H9 (cell line): ENCODE measurements around the gene THSD4. TPM values are rescaled to one million over a fixed set of nuclear protein-coding genes. Genes with fewer than 3 reads are reported as not detected.

Experiments used
- DNase-seq: peaks from one replicate; pipeline ENCODE4 v3.0.0-alpha.2; 2017
- H2AFZ ChIP-seq: one replicate; pipeline ENCODE4 v1.6.1; 2013; ENCODE audit warnings: mild to moderate bottlenecking, low read length, control low read depth, moderate library complexity
- H2AK5ac ChIP-seq: 2 replicates; pipeline ENCODE4 v1.6.1; 2013; ENCODE audit warnings: low read length, control low read depth, mixed read lengths; ENCODE audit not compliant: insufficient read length
- H2BK120ac ChIP-seq: one replicate; pipeline ENCODE4 v1.6.1; 2013; ENCODE audit warnings: low read depth, mild to moderate bottlenecking, low read length, control low read depth, inconsistent platforms; ENCODE audit not compliant: poor library complexity, severe bottlenecking
- H2BK12ac ChIP-seq: 2 replicates; pipeline ENCODE4 v1.6.1; 2013; ENCODE audit warnings: low read length, control low read depth, mixed read lengths, low read depth; ENCODE audit not compliant: insufficient read length
- H2BK15ac ChIP-seq: 2 replicates; pipeline ENCODE4 v1.6.1; 2013; ENCODE audit warnings: low read depth, low read length, control low read depth
- H2BK20ac ChIP-seq: one replicate; pipeline ENCODE4 v1.6.1; 2013; ENCODE audit warnings: low read depth, mild to moderate bottlenecking, low read length, control low read depth, inconsistent platforms; ENCODE audit not compliant: poor library complexity, severe bottlenecking
- H2BK5ac ChIP-seq: 2 replicates; pipeline ENCODE4 v1.6.1; 2013; ENCODE audit warnings: low read length, control low read depth, mixed read lengths; ENCODE audit not compliant: insufficient read length
- H3K14ac ChIP-seq: 2 replicates; pipeline ENCODE4 v1.6.1; 2013; ENCODE audit warnings: low read length, control low read depth; ENCODE audit not compliant: insufficient read depth
- H3K18ac ChIP-seq: 2 replicates; pipeline ENCODE4 v1.6.1; 2013; ENCODE audit warnings: low read depth, mild to moderate bottlenecking, mixed read lengths, low read length, control low read depth; ENCODE audit not compliant: insufficient read length
- H3K23ac ChIP-seq: 2 replicates; pipeline ENCODE4 v1.6.1; 2013; ENCODE audit warnings: low read length, control low read depth, mixed read lengths, low read depth; ENCODE audit not compliant: insufficient read length
- H3K23me2 ChIP-seq: 2 replicates; pipeline ENCODE4 v1.6.1; 2013; ENCODE audit warnings: low read depth, mild to moderate bottlenecking, mixed read lengths, low read length, control low read depth; ENCODE audit not compliant: insufficient read length, poor library complexity, severe bottlenecking
- H3K27ac ChIP-seq: 2 replicates; pipeline ENCODE4 v1.5.1; 2013; ENCODE audit warnings: low read length, control low read depth, mixed read lengths, low read depth; ENCODE audit not compliant: insufficient read length
- H3K27me3 ChIP-seq: 2 replicates; pipeline ENCODE4 v1.6.1; 2013; ENCODE audit warnings: low read length, control low read depth, inconsistent platforms; ENCODE audit not compliant: insufficient read depth
- H3K4ac ChIP-seq: 2 replicates; pipeline ENCODE4 v1.6.1; 2013; ENCODE audit warnings: low read depth, mild to moderate bottlenecking, control low read depth, inconsistent platforms, low read length, moderate library complexity
- H3K4me1 ChIP-seq: 2 replicates; pipeline ENCODE4 v1.6.1; 2013; ENCODE audit warnings: low read length, control low read depth, inconsistent platforms; ENCODE audit not compliant: insufficient read depth
- H3K4me2 ChIP-seq: 2 replicates; pipeline ENCODE4 v1.6.1; 2013; ENCODE audit warnings: low read length, control low read depth, mixed read lengths; ENCODE audit not compliant: insufficient read length, insufficient read depth
- H3K56ac ChIP-seq: 2 replicates; pipeline ENCODE4 v1.6.1; 2013; ENCODE audit warnings: low read depth, mild to moderate bottlenecking, mixed read lengths, low read length, control low read depth; ENCODE audit not compliant: insufficient read length
- H3K79me1 ChIP-seq: 2 replicates; pipeline ENCODE4 v1.6.1; 2013; ENCODE audit warnings: low read depth, mild to moderate bottlenecking, moderate library complexity, low read length, control low read depth, inconsistent platforms; ENCODE audit not compliant: insufficient read depth, poor library complexity, severe bottlenecking
- H3K79me2 ChIP-seq: 2 replicates; pipeline ENCODE4 v1.6.1; 2013; ENCODE audit warnings: low read length, control low read depth, inconsistent platforms; ENCODE audit not compliant: insufficient read depth
- H3K9ac ChIP-seq: 2 replicates; pipeline ENCODE4 v1.6.1; 2013; ENCODE audit warnings: low read length, control low read depth, mixed read lengths; ENCODE audit not compliant: insufficient read length; ENCODE audit errors: extremely low read depth
- H3K9me3 ChIP-seq: one replicate; pipeline ENCODE4 v1.6.1; 2013; ENCODE audit warnings: low read depth, low read length, inconsistent platforms; ENCODE audit not compliant: control insufficient read depth
- H3T11ph ChIP-seq: one replicate; pipeline ENCODE4 v1.6.1; 2013; ENCODE audit warnings: mild to moderate bottlenecking, low read length, control low read depth, inconsistent platforms
- H4K20me1 ChIP-seq: one replicate; pipeline ENCODE4 v1.6.1; 2013; ENCODE audit not compliant: control insufficient read depth, insufficient read length, insufficient read depth
- H4K5ac ChIP-seq: 2 replicates; pipeline ENCODE4 v1.6.1; 2013; ENCODE audit warnings: low read depth, mild to moderate bottlenecking, mixed read lengths, low read length, control low read depth; ENCODE audit not compliant: insufficient read length
- H4K8ac ChIP-seq: replicated peaks from 2 replicates; pipeline ENCODE4 v1.6.1; 2013; ENCODE audit warnings: low read length, control low read depth, mixed read lengths, low read depth; ENCODE audit not compliant: insufficient read length
- H4K91ac ChIP-seq: 2 replicates; pipeline ENCODE4 v1.6.1; 2013; ENCODE audit warnings: low read depth, mild to moderate bottlenecking, moderate library complexity, mixed read lengths, low read length, control low read depth; ENCODE audit not compliant: insufficient read length
- H3K27ac Mint-ChIP-seq, 3 experiments: 2 replicates in 2 of 3; 3 replicates in 1 of 3; pipeline ENCODE4 v1.8.0; 2020 to 2021; ENCODE audit warnings: mixed read lengths in 3 of 3, mild to moderate bottlenecking in 1 of 3, moderate library complexity in 1 of 3
- H3K27me3 Mint-ChIP-seq: 2 replicates; pipeline ENCODE4 v1.8.0; 2021; ENCODE audit warnings: low read depth, mild to moderate bottlenecking, moderate library complexity, mixed read lengths
- H3K36me3 Mint-ChIP-seq, 3 experiments: 2 replicates in 2 of 3; 3 replicates in 1 of 3; pipeline ENCODE4 v1.8.0; 2020 to 2021; ENCODE audit warnings: low read depth in 3 of 3, mixed read lengths in 3 of 3; ENCODE audit not compliant: insufficient read depth in 1 of 3
- H3K4me1 Mint-ChIP-seq, 2 experiments: 2 replicates each; pipeline ENCODE4 v1.8.0; 2020; ENCODE audit warnings: mixed read lengths in 2 of 2
- H3K4me3 Mint-ChIP-seq, 2 experiments: 2 replicates in 1 of 2; 3 replicates in 1 of 2; pipeline ENCODE4 v1.8.0; 2020 to 2021; ENCODE audit warnings: mild to moderate bottlenecking in 2 of 2, mixed read lengths in 2 of 2, moderate library complexity in 1 of 2
- H3K9me3 Mint-ChIP-seq, 2 experiments: 2 replicates in 1 of 2; 3 replicates in 1 of 2; pipeline ENCODE4 v1.8.0; 2020; ENCODE audit warnings: mild to moderate bottlenecking in 2 of 2, mixed read lengths in 2 of 2, moderate library complexity in 1 of 2
- whole genome bisulfite sequencing: extraction: QIAGEN DNeasy Blood & Tissue Kit; methylation state at CpG from one replicate; pipeline ENCODE4 v1.1.7; 2013; ENCODE audit warnings: missing lambda C conversion rate, low lambda C conversion rate, mixed read lengths; ENCODE audit not compliant: insufficient read length; ENCODE audit errors: extremely low coverage; 5-methylcytosine and 5-hydroxymethylcytosine counted together
- total RNA-seq: library from RNA; stranded (reverse); gene quantifications from 2 replicates; pipeline ENCODE4 v1.2.1, GENCODE V29; 2021
- TF ChIP-seq, protein P1 (sequence below): fragments of 200-600 bp; sonication (generic); conservative IDR thresholded peaks from 3 replicates; pipeline ENCODE4 v1.8.0; 2021; ENCODE audit warnings: antibody characterized with exemption, mild to moderate bottlenecking

THSD4 gene
- total RNA-seq, 1 experiment from 2014 or later: 5.5 TPM

DNA sequence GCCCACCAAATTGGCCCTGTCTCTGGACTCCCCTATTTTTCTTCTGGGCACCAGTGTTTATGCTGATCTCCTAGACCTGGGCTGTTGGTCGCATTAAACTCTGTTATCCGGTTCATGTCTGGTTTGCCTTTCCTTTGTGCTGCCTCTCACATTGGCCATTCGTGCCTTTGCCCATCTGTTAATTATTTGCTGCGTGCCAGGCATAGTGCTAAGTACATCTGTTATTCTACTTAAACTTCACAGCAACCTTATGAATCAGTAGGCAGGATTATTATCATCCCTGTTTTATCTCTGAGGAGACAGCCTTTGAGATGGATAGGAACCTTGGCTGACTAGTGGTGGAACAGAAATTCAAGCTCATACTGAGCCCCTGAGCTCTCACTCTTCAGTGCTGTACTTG lies 76.0 kb downstream of the THSD4 start:
- Histone ChIP-seq H3K27ac (no peak overlapping the region), H3K79me2 (no peaks in the 10 kb centered on the region), H2BK15ac (no peak overlapping the region), H2AFZ (no peak overlapping the region), H3K4me1 (peaks cover 14% of the 10 kb centered on the region; the same call in 1 of the 2 replicates), H2AK5ac (no peak overlapping the region), H4K5ac (no peak overlapping the region), H3T11ph (no peak overlapping the region), H3K23me2 (no peaks in the 10 kb centered on the region), H3K4me2 (no peak overlapping the region), H2BK20ac (no peak overlapping the region), H3K4ac (no peak overlapping the region), H3K56ac (no peak overlapping the region), H2BK5ac (no peak overlapping the region), H3K18ac (no peak overlapping the region), H4K91ac (no peak overlapping the region), H3K9me3 (no peaks in the 10 kb centered on the region), H3K23ac (no peak overlapping the region), H2BK120ac (no peak overlapping the region), H3K27me3 (no peaks in the 10 kb centered on the region), H3K9ac (no peak overlapping the region), H3K14ac (no peak overlapping the region), H2BK12ac (no peak overlapping the region), H3K79me1 (no peaks in the 10 kb centered on the region), H4K20me1 (no peaks in the 10 kb centered on the region), H4K8ac (no peak overlapping the region)
- no peak for DNase-seq
- peaks cover 0 to 1% (median 0%) of the 10 kb centered on the region in 3 experiments; a peak in 1 of 7 replicates for H3K36me3 Mint-ChIP-seq
- H3K9me3 Mint-ChIP-seq: no peaks in the 10 kb centered on the region; a peak in 1 of 5 replicates
- H3K4me3 Mint-ChIP-seq: no peak overlapping the region
- H3K27ac Mint-ChIP-seq: no peak overlapping the region
- WGBS: no CpG with 5 or more reads among the region's 4 CpGs
- peaks cover 11 to 13% of the 10 kb centered on the region in 2 experiments for H3K4me1 Mint-ChIP-seq
- no peaks in the 10 kb centered on the region for H3K27me3 Mint-ChIP-seq
- TF ChIP-seq, protein P1, sequence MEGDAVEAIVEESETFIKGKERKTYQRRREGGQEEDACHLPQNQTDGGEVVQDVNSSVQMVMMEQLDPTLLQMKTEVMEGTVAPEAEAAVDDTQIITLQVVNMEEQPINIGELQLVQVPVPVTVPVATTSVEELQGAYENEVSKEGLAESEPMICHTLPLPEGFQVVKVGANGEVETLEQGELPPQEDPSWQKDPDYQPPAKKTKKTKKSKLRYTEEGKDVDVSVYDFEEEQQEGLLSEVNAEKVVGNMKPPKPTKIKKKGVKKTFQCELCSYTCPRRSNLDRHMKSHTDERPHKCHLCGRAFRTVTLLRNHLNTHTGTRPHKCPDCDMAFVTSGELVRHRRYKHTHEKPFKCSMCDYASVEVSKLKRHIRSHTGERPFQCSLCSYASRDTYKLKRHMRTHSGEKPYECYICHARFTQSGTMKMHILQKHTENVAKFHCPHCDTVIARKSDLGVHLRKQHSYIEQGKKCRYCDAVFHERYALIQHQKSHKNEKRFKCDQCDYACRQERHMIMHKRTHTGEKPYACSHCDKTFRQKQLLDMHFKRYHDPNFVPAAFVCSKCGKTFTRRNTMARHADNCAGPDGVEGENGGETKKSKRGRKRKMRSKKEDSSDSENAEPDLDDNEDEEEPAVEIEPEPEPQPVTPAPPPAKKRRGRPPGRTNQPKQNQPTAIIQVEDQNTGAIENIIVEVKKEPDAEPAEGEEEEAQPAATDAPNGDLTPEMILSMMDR: no peak
